Measurements from ENCODE around the gene KLK13.

GRCh38 chr19:51012661-51013190, 52.2 kb downstream of the KLK13 start:
- TF ChIP-seq, protein P1, sequence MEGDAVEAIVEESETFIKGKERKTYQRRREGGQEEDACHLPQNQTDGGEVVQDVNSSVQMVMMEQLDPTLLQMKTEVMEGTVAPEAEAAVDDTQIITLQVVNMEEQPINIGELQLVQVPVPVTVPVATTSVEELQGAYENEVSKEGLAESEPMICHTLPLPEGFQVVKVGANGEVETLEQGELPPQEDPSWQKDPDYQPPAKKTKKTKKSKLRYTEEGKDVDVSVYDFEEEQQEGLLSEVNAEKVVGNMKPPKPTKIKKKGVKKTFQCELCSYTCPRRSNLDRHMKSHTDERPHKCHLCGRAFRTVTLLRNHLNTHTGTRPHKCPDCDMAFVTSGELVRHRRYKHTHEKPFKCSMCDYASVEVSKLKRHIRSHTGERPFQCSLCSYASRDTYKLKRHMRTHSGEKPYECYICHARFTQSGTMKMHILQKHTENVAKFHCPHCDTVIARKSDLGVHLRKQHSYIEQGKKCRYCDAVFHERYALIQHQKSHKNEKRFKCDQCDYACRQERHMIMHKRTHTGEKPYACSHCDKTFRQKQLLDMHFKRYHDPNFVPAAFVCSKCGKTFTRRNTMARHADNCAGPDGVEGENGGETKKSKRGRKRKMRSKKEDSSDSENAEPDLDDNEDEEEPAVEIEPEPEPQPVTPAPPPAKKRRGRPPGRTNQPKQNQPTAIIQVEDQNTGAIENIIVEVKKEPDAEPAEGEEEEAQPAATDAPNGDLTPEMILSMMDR (IDR thresholded peaks at IDR 0.05) = no peak
- TF ChIP-seq POLR2A (IDR thresholded peaks at IDR 0.05) = no peak
